GM12878 (cell line): Measurements from ENCODE around the gene NCOA4. TPM values are rescaled to one million over a fixed set of nuclear protein-coding genes. Genes with fewer than 3 reads are reported as not detected.

Experiments
- ATAC-seq: fragments of 200-7000 bp; cut with Tn5 transposase; 3 replicates; pipeline ENCODE4 v1.9.1; 2020; ENCODE audit warnings: mild to moderate bottlenecking, moderate library complexity
- BruUV-seq: library from RNA; stranded (reverse); fragments of 400-500 nt; replicated peaks from 2 replicates; lab custom pipeline; 2021; lab: Mats Ljungman, UMichigan
- CTCF ChIA-PET: fragments of 300-600 bp; sonication (Branson Sonifier 250); formaldehyde crosslinking; extraction: SDS; loops from one replicate; lab custom pipeline; 2021; ENCODE audit warnings: inconsistent platforms; lab: Yijun Ruan, JAX
- POLR2A ChIA-PET: fragments of 350-600 bp; formaldehyde crosslinking; extraction: SDS; loops from one replicate; lab custom pipeline; 2021; ENCODE audit warnings: inconsistent platforms; lab: Charles Lee
- RAD21 ChIA-PET: fragments of 300-600 bp; sonication (Branson Sonifier 250); formaldehyde crosslinking; loops from one replicate; lab custom pipeline; 2023; ENCODE audit warnings: antibody characterized with exemption; ENCODE audit not compliant: unreplicated experiment; lab: Charles Lee
- SMC1A ChIA-PET: fragments of 300-600 bp; sonication (Branson Sonifier 250); formaldehyde crosslinking; loops from one replicate; lab custom pipeline; 2023; ENCODE audit not compliant: unreplicated experiment, uncharacterized antibody; lab: Charles Lee
- DNase-seq: peaks from one replicate; pipeline ENCODE4 v3.0.0-alpha.2; 2011; ENCODE audit warnings: low read depth, low spot score
- FAIRE-seq: peaks from 3 replicates; lab custom pipeline; 2011; peaks lifted over from hg19 to GRCh38; lab: Jason Lieb, UNC
- H2AFZ ChIP-seq: 2 replicates; pipeline ENCODE4 v1.6.0; 2011; ENCODE audit warnings: low read depth, low read length, control low read depth; ENCODE audit not compliant: control insufficient read depth
- H3K27ac ChIP-seq: 2 replicates; pipeline ENCODE4 v1.5.1; 2011; ENCODE audit warnings: control low read depth; ENCODE audit not compliant: control insufficient read depth, insufficient read depth
- H3K27me3 ChIP-seq, 2 experiments: replicated peaks in 1 of 2; 2 replicates each; pipeline versions ENCODE4 v1.6.0 to v1.6.1; 2011; ENCODE audit warnings: low read length in 1 of 2; ENCODE audit not compliant: control insufficient read depth in 2 of 2, insufficient read depth in 2 of 2
- H3K36me3 ChIP-seq, 2 experiments: 2 replicates each; pipeline ENCODE4 v1.5.1; 2011; ENCODE audit warnings: low read length in 1 of 2; ENCODE audit not compliant: control insufficient read depth in 2 of 2, insufficient read depth in 2 of 2
- H3K4me1 ChIP-seq: 2 replicates; pipeline ENCODE4 v1.6.1; 2011; ENCODE audit warnings: mild to moderate bottlenecking, low read length, moderate library complexity, mixed read lengths; ENCODE audit not compliant: control insufficient read depth, insufficient read depth
- H3K4me2 ChIP-seq: 2 replicates; pipeline ENCODE4 v1.6.0; 2011; ENCODE audit warnings: control low read depth; ENCODE audit not compliant: control insufficient read depth, insufficient read depth
- H3K4me3 ChIP-seq: fragments of 200-600 bp; sonication (generic); 2 replicates; pipeline ENCODE4 v1.5.1; 2016
- H3K79me2 ChIP-seq: 2 replicates; pipeline ENCODE4 v1.6.0; 2011; ENCODE audit warnings: low read length; ENCODE audit not compliant: control insufficient read depth, insufficient read depth
- H3K9ac ChIP-seq: 2 replicates; pipeline ENCODE4 v1.8.0; 2011; ENCODE audit warnings: low read length, control low read depth, mixed read lengths; ENCODE audit not compliant: control insufficient read depth, insufficient read depth
- H3K9me3 ChIP-seq: replicated peaks from 3 replicates; pipeline ENCODE4 v1.5.1; 2011; ENCODE audit warnings: mild to moderate bottlenecking, low read length; ENCODE audit not compliant: control insufficient read depth, insufficient read depth
- H4K20me1 ChIP-seq: 2 replicates; pipeline ENCODE4 v1.6.0; 2011; ENCODE audit not compliant: control insufficient read depth, insufficient read depth
- BACH1 ChIP-seq: fragments of 450-650 bp; IDR thresholded peaks from 2 replicates; pipeline ENCODE4 v1.6.1; 2017; ENCODE audit warnings: mild to moderate bottlenecking, borderline replicate concordance
- DPF2 ChIP-seq: fragments of 450-650 bp; IDR thresholded peaks from 2 replicates; pipeline ENCODE4 v1.6.1; 2017; ENCODE audit warnings: mild to moderate bottlenecking
- EED ChIP-seq: sonication (generic); IDR thresholded peaks from 2 replicates; pipeline ENCODE4 v1.6.1; 2016; ENCODE audit warnings: antibody characterized with exemption, low read depth
- PAX5 ChIP-seq: IDR thresholded peaks from 2 replicates; pipeline ENCODE4 v1.6.1; 2011; ENCODE audit warnings: low read depth, low read length, borderline replicate concordance
- RBBP5 ChIP-seq: fragments of 200-600 bp; sonication (generic); conservative IDR thresholded peaks from 2 replicates; pipeline ENCODE4 v1.6.1; 2016
- STAT3 ChIP-seq: IDR thresholded peaks from 2 replicates; pipeline ENCODE4 v1.6.1; 2011; ENCODE audit warnings: low read depth, low read length, improper control_type of control experiment
- SUPT20H ChIP-seq: IDR thresholded peaks from 2 replicates; pipeline ENCODE4 v1.6.1; 2011; ENCODE audit warnings: low read depth, mild to moderate bottlenecking, low read length, moderate library complexity, borderline replicate concordance; ENCODE audit not compliant: control insufficient read depth
- ZNF622 ChIP-seq: fragments of 450-650 bp; IDR thresholded peaks from 2 replicates; pipeline ENCODE4 v1.6.1; 2017; ENCODE audit warnings: mild to moderate bottlenecking, inconsistent platforms
- WGBS: methylation state at CpG from one replicate; pipeline ENCODE4 v1.1.6; 2016; ENCODE audit warnings: low lambda C conversion rate; ENCODE audit not compliant: insufficient replicate concordance, insufficient coverage; ENCODE audit errors: missing lambda C conversion rate; 5-methylcytosine and 5-hydroxymethylcytosine counted together
- in situ Hi-C: fragments of 300-500 bp; cut with MboI; formaldehyde crosslinking; loops from 9 replicates; pipeline ENCODE4 v1.14.3; 2018; ENCODE audit warnings: mixed read lengths
- intact Hi-C: fragments of 100-400 bp; cut with micrococcal nuclease; formaldehyde crosslinking; loops from one replicate; pipeline ENCODE4 v1.14.2; 2022; ENCODE audit not compliant: unreplicated experiment
- polyA plus RNA-seq, 11 experiments: library from polyadenylated mRNA; depleted of rRNA in 4 of 11; unstranded in 6 of 11; stranded (reverse) in 5 of 11; fragments of >200 nt; fragmentation: Nextera tagmentation in 4 of 11; fragmentation: Illumina TruSeq in 1 of 11; extraction: Ambion mirVana in 4 of 11; extraction: Trizol in 1 of 11; gene quantifications; 1 replicate in 1 of 11; 2 replicates in 10 of 11; pipeline versions ENCODE4 v1.2.1 to v1.2.3, GENCODE V29; 2011 to 2016; ENCODE audit warnings: inconsistent platforms in 2 of 11, missing spikeins in 2 of 11, low read depth in 1 of 11
- total RNA-seq, 4 experiments: library from RNA; depleted of rRNA in 3 of 4; stranded (reverse); fragments of >200 nt in 3 of 4; fragmentation: Illumina TruSeq in 1 of 4; extraction: Trizol in 1 of 4; gene quantifications; 2 replicates each; pipeline versions ENCODE4 v1.2.1 to v1.2.3, GENCODE V29; 2013 to 2021
- TF ChIP-seq, protein P1 (sequence below): fragments of 150-350 bp; IDR thresholded peaks from 2 replicates; pipeline ENCODE4 v1.6.1; 2016; ENCODE audit warnings: low read depth, low read length
- TF ChIP-seq, protein P2 (sequence below): IDR thresholded peaks from 2 replicates; pipeline ENCODE4 v1.6.1; 2012; ENCODE audit warnings: low read depth, low read length, improper control_type of control experiment
- TF ChIP-seq, protein P3 (sequence below): IDR thresholded peaks from 2 replicates; pipeline ENCODE4 v1.6.1; 2012; ENCODE audit warnings: low read length, inconsistent platforms
- TF ChIP-seq, protein P4 (sequence below): fragments of 450-650 bp; IDR thresholded peaks from 2 replicates; pipeline ENCODE4 v1.6.1; 2018; ENCODE audit warnings: borderline replicate concordance, mild to moderate bottlenecking; ENCODE audit not compliant: partially characterized antibody
- TF ChIP-seq, protein P5 (sequence below): fragments of 450-650 bp; IDR thresholded peaks from 2 replicates; pipeline ENCODE4 v1.6.1; 2016; ENCODE audit warnings: mild to moderate bottlenecking

Gene NCOA4
- total and polyA plus RNA-seq, 10 of the 15 experiments (the other 5 are each of a cell fraction or from before 2014, with no cell fraction given): 57.5 to 119 (median 100) TPM

DNA sequence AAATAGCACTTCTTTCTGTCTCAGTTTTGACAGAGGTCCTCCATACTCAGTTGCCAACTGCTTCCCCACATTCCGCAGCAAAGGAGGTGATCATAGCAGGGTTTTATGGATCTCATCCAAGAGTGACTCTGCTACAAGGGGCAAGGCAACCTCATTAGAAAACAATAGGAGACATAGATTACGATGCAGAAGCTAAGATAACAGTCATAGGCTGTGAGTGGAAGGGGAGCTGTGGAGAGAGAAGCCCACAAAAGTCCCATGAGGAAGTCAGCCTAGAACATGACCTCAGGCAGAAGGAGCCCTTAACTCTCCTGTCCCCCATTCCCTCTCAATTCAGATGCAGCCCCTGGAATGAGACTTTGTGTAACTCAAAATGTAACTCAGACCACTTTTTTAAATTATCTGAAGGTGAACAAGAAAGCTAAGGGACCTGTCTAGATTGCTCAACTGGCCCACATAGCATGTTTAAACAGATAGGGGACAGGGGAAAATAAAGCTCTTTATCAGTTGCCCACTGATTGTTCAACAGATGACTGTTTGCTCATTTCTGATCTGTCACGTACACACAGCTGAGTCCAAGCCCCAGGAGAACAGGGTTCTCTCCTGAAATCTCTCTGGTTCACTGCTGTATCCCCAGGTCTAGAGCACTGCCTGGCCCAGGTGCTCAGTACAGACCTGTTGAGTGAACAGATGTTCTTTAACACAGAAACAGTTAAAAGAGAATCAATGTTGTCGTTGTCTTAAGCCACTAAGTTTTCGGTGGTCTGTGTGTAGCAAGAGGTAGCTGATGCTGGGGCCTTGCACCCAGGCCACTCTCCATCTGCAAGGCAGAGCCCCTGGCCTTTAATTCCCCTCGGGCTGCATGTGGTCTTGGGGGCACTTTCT is 1.5 kb upstream of the NCOA4 start:
- Histone ChIP-seq H3K36me3 (no peaks in the 10 kb centered on the region), H3K79me2 (peaks cover 33% of the 10 kb centered on the region), H3K27me3 (no peaks in the 10 kb centered on the region; a peak in 1 of 4 replicates), H3K4me1 (no peaks in the 10 kb centered on the region; the same call in none of the 2 replicates), H3K27ac (no peak overlapping the region), H3K9me3 (no peaks in the 10 kb centered on the region), H4K20me1 (no peaks in the 10 kb centered on the region), H3K4me2 (no peak overlapping the region), H3K9ac (no peak overlapping the region), H3K4me3 (no peak overlapping the region), H2AFZ (peak overlapping the region; percentile 6)
- DNase-seq: no peak
- ChIA-PET SMC1A (interaction anchor here (0.7 to 1.0 kb wide), 2 partner anchors 11 to 28 kb away, joined by 3 read pairs; no protein-coding TSS in a partner anchor), CTCF (interaction anchor here (1.0 to 1.1 kb wide), 2 partner anchors 9 to 58 kb away, joined by 3 to 5 read pairs; no protein-coding TSS in a partner anchor), POLR2A (no interaction called here), RAD21 (no interaction called here)
- no peak for ATAC-seq
- in situ Hi-C loops: no loop called here
- intact Hi-C loops: no loop called here
- no TSS peak for BruUV-seq
- FAIRE-seq: no peak
- 62% methylated on average over 6 of the region's 6 CpGs for WGBS
- TF ChIP-seq, protein P1, sequence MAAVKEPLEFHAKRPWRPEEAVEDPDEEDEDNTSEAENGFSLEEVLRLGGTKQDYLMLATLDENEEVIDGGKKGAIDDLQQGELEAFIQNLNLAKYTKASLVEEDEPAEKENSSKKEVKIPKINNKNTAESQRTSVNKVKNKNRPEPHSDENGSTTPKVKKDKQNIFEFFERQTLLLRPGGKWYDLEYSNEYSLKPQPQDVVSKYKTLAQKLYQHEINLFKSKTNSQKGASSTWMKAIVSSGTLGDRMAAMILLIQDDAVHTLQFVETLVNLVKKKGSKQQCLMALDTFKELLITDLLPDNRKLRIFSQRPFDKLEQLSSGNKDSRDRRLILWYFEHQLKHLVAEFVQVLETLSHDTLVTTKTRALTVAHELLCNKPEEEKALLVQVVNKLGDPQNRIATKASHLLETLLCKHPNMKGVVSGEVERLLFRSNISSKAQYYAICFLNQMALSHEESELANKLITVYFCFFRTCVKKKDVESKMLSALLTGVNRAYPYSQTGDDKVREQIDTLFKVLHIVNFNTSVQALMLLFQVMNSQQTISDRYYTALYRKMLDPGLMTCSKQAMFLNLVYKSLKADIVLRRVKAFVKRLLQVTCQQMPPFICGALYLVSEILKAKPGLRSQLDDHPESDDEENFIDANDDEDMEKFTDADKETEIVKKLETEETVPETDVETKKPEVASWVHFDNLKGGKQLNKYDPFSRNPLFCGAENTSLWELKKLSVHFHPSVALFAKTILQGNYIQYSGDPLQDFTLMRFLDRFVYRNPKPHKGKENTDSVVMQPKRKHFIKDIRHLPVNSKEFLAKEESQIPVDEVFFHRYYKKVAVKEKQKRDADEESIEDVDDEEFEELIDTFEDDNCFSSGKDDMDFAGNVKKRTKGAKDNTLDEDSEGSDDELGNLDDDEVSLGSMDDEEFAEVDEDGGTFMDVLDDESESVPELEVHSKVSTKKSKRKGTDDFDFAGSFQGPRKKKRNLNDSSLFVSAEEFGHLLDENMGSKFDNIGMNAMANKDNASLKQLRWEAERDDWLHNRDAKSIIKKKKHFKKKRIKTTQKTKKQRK: no peak
- no peak for TF ChIP-seq BACH1
- TF ChIP-seq, protein P2, sequence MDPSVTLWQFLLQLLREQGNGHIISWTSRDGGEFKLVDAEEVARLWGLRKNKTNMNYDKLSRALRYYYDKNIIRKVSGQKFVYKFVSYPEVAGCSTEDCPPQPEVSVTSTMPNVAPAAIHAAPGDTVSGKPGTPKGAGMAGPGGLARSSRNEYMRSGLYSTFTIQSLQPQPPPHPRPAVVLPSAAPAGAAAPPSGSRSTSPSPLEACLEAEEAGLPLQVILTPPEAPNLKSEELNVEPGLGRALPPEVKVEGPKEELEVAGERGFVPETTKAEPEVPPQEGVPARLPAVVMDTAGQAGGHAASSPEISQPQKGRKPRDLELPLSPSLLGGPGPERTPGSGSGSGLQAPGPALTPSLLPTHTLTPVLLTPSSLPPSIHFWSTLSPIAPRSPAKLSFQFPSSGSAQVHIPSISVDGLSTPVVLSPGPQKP: no peak
- TF ChIP-seq STAT3: no peak
- TF ChIP-seq, protein P3, sequence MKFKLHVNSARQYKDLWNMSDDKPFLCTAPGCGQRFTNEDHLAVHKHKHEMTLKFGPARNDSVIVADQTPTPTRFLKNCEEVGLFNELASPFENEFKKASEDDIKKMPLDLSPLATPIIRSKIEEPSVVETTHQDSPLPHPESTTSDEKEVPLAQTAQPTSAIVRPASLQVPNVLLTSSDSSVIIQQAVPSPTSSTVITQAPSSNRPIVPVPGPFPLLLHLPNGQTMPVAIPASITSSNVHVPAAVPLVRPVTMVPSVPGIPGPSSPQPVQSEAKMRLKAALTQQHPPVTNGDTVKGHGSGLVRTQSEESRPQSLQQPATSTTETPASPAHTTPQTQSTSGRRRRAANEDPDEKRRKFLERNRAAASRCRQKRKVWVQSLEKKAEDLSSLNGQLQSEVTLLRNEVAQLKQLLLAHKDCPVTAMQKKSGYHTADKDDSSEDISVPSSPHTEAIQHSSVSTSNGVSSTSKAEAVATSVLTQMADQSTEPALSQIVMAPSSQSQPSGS: no peak
- TF ChIP-seq SUPT20H: no peak
- TF ChIP-seq ZNF622: no peak
- no peak for TF ChIP-seq PAX5
- TF ChIP-seq EED: no peak
- TF ChIP-seq, protein P4, sequence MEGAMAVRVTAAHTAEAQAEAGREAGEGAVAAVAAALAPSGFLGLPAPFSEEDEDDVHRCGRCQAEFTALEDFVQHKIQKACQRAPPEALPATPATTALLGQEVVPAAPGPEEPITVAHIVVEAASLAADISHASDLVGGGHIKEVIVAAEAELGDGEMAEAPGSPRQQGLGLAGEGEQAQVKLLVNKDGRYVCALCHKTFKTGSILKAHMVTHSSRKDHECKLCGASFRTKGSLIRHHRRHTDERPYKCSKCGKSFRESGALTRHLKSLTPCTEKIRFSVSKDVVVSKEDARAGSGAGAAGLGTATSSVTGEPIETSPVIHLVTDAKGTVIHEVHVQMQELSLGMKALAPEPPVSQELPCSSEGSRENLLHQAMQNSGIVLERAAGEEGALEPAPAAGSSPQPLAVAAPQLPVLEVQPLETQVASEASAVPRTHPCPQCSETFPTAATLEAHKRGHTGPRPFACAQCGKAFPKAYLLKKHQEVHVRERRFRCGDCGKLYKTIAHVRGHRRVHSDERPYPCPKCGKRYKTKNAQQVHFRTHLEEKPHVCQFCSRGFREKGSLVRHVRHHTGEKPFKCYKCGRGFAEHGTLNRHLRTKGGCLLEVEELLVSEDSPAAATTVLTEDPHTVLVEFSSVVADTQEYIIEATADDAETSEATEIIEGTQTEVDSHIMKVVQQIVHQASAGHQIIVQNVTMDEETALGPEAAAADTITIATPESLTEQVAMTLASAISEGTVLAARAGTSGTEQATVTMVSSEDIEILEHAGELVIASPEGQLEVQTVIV: no peak
- TF ChIP-seq, protein P5, sequence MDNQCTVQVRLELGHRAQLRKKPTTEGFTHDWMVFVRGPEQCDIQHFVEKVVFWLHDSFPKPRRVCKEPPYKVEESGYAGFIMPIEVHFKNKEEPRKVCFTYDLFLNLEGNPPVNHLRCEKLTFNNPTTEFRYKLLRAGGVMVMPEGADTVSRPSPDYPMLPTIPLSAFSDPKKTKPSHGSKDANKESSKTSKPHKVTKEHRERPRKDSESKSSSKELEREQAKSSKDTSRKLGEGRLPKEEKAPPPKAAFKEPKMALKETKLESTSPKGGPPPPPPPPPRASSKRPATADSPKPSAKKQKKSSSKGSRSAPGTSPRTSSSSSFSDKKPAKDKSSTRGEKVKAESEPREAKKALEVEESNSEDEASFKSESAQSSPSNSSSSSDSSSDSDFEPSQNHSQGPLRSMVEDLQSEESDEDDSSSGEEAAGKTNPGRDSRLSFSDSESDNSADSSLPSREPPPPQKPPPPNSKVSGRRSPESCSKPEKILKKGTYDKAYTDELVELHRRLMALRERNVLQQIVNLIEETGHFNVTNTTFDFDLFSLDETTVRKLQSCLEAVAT: no peak
- no peak for TF ChIP-seq DPF2
- no peak for TF ChIP-seq RBBP5
